Endothelial cell of umbilical vein (primary cell): ENCODE data around the gene BMX.

ENCODE experiments used
- CTCF ChIP-seq, 2 donors: IDR thresholded peaks; 1 replicate in 1 of 2; 2 replicates in 1 of 2; pipeline ENCODE4 v1.5.1; 2011; ENCODE audit warnings: low read length in 2 of 2, mild to moderate bottlenecking in 2 of 2, moderate library complexity in 2 of 2, control low read depth in 1 of 2, inconsistent platforms in 1 of 2, low read depth in 1 of 2; ENCODE audit not compliant: insufficient read depth in 1 of 2; ENCODE audit errors: extremely low read depth in 1 of 2
- EZH2 ChIP-seq: IDR thresholded peaks from 2 replicates; pipeline ENCODE4 v1.6.1; 2012; ENCODE audit warnings: borderline replicate concordance, low read depth, mild to moderate bottlenecking, moderate library complexity, low read length, inconsistent platforms; ENCODE audit not compliant: severe bottlenecking
- POLR2A ChIP-seq: IDR thresholded peaks from 2 replicates; pipeline ENCODE4 v1.6.1; 2012; ENCODE audit warnings: low read depth, mild to moderate bottlenecking, control low read depth, low read length
- TF ChIP-seq, protein P1 (sequence below): IDR thresholded peaks from 2 replicates; pipeline ENCODE4 v1.6.1; 2011; ENCODE audit not compliant: insufficient read depth, insufficient read length

DNA sequence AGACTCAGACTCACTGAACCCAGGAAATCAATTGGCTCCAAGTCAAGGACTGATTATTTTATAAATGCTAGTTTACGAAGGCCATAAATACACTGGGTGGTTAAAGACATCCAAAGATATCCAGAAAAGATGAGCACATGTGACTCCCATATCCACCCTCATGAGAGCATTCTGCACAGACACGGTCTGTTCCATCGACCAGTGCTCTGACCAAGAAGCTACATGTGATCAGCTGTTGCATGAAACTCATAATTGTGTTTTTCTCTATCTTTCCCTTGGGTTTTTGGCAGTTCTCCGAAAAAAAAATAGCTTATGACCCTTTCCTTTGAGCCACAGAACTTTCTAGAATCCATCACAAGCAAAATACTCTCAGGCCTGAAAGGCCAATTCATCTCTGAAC lies 4.8 kb upstream of the BMX start:
- no peak for TF ChIP-seq POLR2A
- no peak for TF ChIP-seq CTCF (IDR thresholded peaks at IDR 0.05; ENCODE audit: extremely low read depth in 1 of 2, insufficient read depth in 1 of 2, low read depth in 1 of 2, low read length in 2 of 2)
- TF ChIP-seq, protein P1, sequence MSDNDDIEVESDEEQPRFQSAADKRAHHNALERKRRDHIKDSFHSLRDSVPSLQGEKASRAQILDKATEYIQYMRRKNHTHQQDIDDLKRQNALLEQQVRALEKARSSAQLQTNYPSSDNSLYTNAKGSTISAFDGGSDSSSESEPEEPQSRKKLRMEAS: no peak
- TF ChIP-seq EZH2: no peak
